ENCODE data around the gene TBXT. TPM values are rescaled to one million over a fixed set of nuclear protein-coding genes. Genes with fewer than 3 reads are reported as not detected.

The TBXT gene
- total RNA-seq, 1 experiment from 2014 or later, result 0.31 TPM

GRCh38 chr6:166115609-166116008, 52.0 kb downstream of the TBXT start:
- H3K27ac Mint-ChIP-seq, result no peak overlapping the region
- no peak overlapping the region for H2BK15ac ChIP-seq (ENCODE audit: low read depth, low read length)

More at GRCh38 chr6:166115609-166116008, 52.0 kb downstream of the TBXT start:
- H4K91ac ChIP-seq (ENCODE audit: insufficient read length, low read depth, low read length), result no peak overlapping the region
- no peak overlapping the region for H3K9ac ChIP-seq (ENCODE audit: extremely low read depth, insufficient read length, low read length)
- H3K27ac ChIP-seq (ENCODE audit: insufficient read length, low read depth, low read length), result no peak overlapping the region
- H3K4me2 ChIP-seq (ENCODE audit: insufficient read depth, insufficient read length, low read length), result no peak overlapping the region
- H2AK5ac ChIP-seq (ENCODE audit: insufficient read length, low read length), result no peak overlapping the region
- no peaks in the 10 kb centered on the region for H4K20me1 ChIP-seq (ENCODE audit: control insufficient read depth, insufficient read depth, insufficient read length)
- no peak for DNase-seq
- H3K14ac ChIP-seq (ENCODE audit: insufficient read depth, low read length), result no peak overlapping the region
- no peak overlapping the region for H3K18ac ChIP-seq (ENCODE audit: insufficient read length, low read depth, low read length)
- no peaks in the 10 kb centered on the region for H3K79me2 ChIP-seq (ENCODE audit: insufficient read depth, low read length)
- no peaks in the 10 kb centered on the region for H3K4me1 ChIP-seq (ENCODE audit: insufficient read depth, low read length)
- H3T11ph ChIP-seq (ENCODE audit: low read length), result no peak overlapping the region
- Mint-ChIP-seq H3K9me3 (peaks cover 4 to 7% of the 10 kb centered on the region in 2 experiments; a peak in 4 of 5 replicates), H3K27me3 (ENCODE audit: low read depth) (peaks cover 13% of the 10 kb centered on the region), H3K36me3 (ENCODE audit: insufficient read depth in 1 of 3, low read depth in 3 of 3) (peaks cover 0 to 6% (median 0%) of the 10 kb centered on the region in 3 experiments; a peak in 2 of 7 replicates), H3K4me1 (no peaks in the 10 kb centered on the region), H3K4me3 (no peak overlapping the region)
- no peak overlapping the region for H2BK5ac ChIP-seq (ENCODE audit: insufficient read length, low read length)
- no peak overlapping the region for H4K5ac ChIP-seq (ENCODE audit: insufficient read length, low read depth, low read length)
- H3K27me3 ChIP-seq (ENCODE audit: insufficient read depth, low read length), result peaks cover 2% of the 10 kb centered on the region; the same call in 1 of the 2 replicates
- no peaks in the 10 kb centered on the region for H3K79me1 ChIP-seq (ENCODE audit: insufficient read depth, low read depth, low read length, poor library complexity, severe bottlenecking)
- no peak overlapping the region for H3K4ac ChIP-seq (ENCODE audit: low read depth, low read length)
- no peak overlapping the region for H3K23ac ChIP-seq (ENCODE audit: insufficient read length, low read depth, low read length)
- no peak overlapping the region for H2BK12ac ChIP-seq (ENCODE audit: insufficient read length, low read depth, low read length)
- no peak for TF ChIP-seq CTCF (conservative IDR thresholded peaks at IDR 0.05)
- H4K8ac ChIP-seq (replicated peaks; ENCODE audit: insufficient read length, low read depth, low read length), result no peak overlapping the region
- H3K56ac ChIP-seq (ENCODE audit: insufficient read length, low read depth, low read length), result no peak overlapping the region
- no peaks in the 10 kb centered on the region for H3K23me2 ChIP-seq (ENCODE audit: insufficient read length, low read depth, low read length, poor library complexity, severe bottlenecking)
- H2AFZ ChIP-seq (ENCODE audit: low read length), result no peak overlapping the region
- no peaks in the 10 kb centered on the region for H3K9me3 ChIP-seq (ENCODE audit: control insufficient read depth, low read depth, low read length)
- no peak overlapping the region for H2BK20ac ChIP-seq (ENCODE audit: low read depth, low read length, poor library complexity, severe bottlenecking)
- no peak overlapping the region for H2BK120ac ChIP-seq (ENCODE audit: low read depth, low read length, poor library complexity, severe bottlenecking)
